LHCN-M2 (cell line): Measurements from ENCODE around the gene ANKRD31. TPM values are rescaled to one million over a fixed set of nuclear protein-coding genes. Genes with fewer than 3 reads are reported as not detected.

Experiments used
- DNase-seq: peaks from one replicate; pipeline ENCODE4 v3.0.0-alpha.2; 2012; ENCODE audit warnings: low read depth
- total RNA-seq: library from RNA; depleted of rRNA; stranded (reverse); fragments of >200 nt; gene quantifications from 2 replicates; pipeline ENCODE4 v1.2.3, GENCODE V29; 2014; rRNA removed

The ANKRD31 gene
- total RNA-seq, 1 experiment from 2014 or later: not detected

DNA sequence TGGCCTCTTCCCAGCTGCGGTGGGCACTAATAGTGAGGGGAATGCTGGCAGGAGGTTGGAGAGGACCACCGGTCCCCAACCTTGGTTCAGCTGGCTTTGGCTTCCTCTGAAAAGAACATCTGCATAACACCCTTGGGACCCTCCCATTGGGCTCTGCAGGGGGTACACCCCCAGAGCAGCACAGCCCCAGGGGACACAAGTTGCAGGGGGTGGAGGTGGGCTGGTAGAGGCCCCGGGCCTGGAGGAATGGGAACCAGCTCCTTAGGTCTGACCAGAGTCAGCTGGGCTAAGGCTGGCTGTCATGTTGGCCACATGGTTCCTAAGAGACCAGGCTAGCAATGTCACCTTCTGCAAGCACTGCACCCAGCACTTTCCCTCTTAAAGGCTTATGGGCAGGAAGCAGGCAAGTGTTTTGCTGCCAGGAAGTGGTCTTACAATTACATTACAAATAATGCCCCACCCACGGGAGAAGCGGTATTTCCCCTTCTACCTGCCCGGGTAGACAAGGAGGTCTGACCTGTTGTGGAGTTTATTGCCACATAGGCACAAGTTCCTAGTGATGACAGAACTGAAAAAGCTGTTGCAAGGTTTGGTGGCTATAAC is 202.4 kb downstream of the ANKRD31 start:
- no peak for DNase-seq

DNA sequence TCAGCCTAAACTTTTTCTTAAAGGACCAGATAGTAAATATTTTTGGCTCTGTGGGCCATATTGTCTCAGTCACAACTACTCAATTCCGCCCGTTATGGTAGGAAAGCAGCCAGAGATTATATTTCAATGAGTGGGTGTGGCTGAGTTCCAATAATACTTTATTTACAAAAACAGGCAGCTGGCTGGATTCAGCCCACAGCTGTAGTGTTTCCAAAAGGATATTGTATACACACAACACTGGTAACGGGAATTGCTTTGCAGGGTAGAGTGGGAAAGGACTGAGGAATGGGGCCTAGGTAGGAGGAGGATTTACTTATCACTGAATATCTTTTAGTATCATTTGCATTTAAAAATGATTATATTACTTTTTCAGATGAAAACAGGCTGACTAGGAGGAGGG is 205.3 kb downstream of the ANKRD31 start:
- DNase-seq: no peak

DNA sequence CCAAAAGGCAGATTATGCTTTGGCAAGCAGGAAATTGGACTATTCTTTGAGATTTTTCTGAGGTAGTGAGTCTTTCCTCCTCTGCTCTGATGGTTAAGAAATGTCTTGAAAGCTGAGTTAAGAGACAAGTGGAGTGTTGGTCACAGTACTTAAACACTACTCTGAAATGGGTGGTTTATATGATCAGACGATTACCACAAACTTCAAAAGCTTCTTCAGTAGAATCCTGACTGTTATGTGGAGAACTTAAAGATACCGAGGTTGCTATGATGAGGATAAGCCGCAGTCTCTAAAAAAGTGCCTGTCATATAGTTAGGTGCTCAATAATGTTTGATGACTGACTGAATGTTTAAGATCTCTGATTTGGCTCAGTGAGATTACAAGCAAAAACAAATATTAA is 208.6 kb downstream of the ANKRD31 start:
- no peak for DNase-seq

DNA sequence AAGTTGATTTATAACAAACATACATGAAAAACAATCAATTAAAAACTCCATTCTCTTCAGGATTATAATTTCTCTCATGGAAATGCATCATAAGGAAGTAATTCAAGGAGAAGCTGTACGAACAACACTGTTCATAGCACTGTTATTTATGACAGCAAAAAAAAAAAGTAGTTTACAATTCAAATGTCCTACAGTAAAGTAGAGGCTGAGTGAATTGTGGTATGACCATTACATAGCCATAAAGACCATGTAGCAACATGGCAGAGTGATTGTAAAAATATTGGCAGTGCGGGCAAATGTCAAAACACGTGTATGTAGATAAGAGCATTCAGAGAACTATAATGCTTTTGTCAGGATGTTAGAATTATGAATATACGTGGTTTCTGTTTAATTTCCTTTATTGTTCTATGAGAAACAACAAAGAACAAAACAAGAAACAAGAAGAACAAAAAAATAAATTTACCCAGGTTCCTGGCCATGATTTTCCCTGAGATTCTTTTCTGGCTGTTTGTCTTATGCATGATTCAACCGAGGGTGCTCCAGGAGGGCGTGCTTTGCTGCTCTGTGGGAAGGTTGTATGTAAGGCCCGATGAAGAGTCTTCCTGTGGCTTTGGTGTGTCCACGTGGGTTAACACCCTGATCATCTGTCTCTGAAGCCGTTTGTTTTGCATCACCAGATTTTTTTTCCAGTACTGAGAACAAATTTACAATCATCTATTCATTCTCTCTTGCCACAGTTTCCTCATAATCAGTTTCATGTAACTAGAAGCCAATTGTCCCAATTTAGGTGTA is 213.1 kb downstream of the ANKRD31 start:
- DNase-seq: no peak

DNA sequence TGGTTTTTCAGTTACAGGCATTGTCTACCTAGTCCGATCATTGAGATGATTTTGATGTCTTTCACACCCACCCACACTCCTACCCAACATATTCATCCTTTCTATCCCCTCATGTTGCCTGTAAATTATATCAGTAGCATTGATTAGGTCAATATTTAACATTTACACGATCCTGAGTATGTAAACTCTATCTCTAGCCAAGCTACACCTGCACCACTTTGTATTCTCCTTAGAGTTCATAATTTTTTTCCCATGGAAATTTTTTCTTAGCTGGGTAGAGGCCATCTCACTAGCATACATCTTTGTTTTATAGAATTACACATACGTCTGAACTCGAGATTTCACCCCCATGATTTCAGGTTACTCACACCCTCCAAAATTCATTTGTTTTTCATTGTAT is 214.9 kb downstream of the ANKRD31 start:
- no peak for DNase-seq

DNA sequence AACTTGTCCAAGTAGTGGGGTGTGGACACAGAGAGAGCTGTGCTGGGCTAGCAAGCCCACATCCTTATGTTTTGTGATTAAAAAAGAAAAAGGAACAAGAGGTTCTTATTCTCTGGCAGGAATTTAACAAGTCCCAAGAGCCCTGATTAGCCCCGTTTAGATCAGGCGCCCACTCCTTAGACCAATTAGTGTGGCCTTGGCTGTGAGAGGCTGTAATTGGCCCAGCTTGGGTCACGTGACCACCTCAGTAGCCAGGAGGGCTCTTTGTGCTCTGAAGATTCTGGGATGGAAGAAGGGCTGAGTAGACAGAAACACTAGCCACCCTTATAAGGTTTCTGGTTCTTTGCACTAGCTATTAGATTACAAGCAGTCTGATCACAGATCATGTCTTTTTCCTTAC is 215.5 kb downstream of the ANKRD31 start:
- DNase-seq: no peak

DNA sequence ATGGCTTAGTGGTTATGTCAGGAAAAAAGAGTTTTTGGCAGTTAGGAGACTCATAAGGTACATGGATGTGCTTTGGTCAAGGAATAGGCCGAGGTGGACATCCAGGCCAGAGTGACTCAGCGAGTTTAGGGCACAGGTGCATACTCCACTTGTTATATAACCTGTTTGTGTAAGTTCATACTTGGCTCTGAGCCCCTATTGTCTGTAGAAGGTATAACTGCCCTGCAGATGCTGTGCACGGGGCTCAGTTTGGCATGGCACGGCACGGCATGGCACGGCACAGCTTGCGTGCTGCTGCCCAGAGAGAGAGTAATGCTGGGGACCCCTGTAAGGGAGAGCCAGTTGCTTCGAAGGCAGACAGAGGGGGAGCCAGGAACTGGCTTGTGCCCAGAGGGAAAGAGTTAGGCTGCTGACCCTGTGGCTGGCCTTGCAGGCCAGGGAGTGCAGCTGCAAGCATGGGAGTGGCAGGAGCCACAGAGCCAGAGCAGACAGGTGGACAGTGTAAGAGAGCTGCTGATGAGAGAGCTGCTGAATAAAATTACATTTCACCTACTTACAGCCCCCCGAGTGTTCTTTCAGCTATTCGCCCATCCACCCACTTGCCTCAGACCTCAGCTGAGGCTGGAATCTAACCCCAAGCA is 216.5 kb downstream of the ANKRD31 start:
- no peak for DNase-seq

DNA sequence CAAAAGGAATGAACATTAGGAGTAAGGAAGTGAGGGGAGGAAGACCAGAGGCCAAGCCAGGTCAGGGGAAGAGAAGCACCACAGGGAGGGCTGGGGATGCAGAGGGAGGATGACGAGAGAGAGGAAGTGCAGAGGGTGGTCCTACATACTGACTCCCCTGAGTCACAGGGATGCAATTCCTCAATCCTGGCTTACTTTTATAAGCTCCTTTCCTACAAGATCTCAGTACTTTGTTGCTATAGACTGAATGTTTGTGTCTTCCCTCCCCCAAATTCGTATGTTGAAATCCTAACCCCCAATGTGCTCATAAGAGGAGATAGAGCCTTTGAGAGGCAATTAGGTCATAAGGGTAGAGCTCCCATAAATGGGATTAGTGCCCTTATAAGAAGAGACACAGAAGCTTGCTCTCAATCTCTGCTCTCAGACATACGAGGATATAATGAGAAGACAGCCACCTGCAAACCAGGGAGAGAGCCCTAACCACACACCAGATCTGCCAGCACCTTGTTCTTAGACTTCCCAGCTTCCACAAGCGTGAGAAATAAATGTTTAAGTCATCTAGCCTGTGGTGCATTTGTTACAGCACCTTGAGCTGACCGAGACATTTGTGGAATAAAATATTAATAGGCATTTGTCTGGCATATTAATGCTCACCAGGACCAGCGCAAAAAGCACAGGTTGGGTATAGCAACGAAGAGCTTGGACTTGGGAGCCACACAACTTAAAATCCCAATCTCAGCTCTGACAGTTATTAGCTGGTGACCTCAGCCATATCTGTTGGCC is 217.7 kb downstream of the ANKRD31 start:
- no peak for DNase-seq

Other genes starting within 250 kb of the ANKRD31 start
- 0.06 and 0.23 TPM in 2 replicates for gene GCNT4, start 184.3 kb downstream of the ANKRD31 start, total RNA-seq
- 51.3 and 77.3 TPM in 2 replicates for gene HMGCR, start 100.3 kb upstream of the ANKRD31 start, total RNA-seq